Measurements from ENCODE around the gene BAIAP2L1.

BAIAP2L1 gene

DNA sequence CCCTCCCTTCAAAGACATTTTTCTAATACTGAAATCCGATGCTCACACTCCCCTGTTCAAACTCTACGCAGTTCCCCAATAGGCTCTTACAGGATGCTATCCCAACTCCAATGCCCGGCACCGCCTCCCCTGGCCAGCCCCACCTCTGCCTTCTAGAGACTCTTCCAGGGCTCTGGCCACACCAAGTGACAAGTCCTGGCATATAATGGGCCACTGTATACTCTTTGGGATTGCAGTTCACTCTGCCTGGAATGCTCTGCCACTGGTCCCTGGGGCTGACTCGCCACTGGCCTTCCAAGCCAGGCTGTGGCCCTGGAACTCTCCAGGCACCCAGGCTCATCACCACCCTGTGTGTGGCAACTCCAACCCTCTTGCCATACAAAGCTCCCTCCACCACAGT is 122.5 kb downstream of the BAIAP2L1 start:
- TF ChIP-seq, protein P1, sequence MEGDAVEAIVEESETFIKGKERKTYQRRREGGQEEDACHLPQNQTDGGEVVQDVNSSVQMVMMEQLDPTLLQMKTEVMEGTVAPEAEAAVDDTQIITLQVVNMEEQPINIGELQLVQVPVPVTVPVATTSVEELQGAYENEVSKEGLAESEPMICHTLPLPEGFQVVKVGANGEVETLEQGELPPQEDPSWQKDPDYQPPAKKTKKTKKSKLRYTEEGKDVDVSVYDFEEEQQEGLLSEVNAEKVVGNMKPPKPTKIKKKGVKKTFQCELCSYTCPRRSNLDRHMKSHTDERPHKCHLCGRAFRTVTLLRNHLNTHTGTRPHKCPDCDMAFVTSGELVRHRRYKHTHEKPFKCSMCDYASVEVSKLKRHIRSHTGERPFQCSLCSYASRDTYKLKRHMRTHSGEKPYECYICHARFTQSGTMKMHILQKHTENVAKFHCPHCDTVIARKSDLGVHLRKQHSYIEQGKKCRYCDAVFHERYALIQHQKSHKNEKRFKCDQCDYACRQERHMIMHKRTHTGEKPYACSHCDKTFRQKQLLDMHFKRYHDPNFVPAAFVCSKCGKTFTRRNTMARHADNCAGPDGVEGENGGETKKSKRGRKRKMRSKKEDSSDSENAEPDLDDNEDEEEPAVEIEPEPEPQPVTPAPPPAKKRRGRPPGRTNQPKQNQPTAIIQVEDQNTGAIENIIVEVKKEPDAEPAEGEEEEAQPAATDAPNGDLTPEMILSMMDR (IDR thresholded peaks at IDR 0.05) = no peak

DNA sequence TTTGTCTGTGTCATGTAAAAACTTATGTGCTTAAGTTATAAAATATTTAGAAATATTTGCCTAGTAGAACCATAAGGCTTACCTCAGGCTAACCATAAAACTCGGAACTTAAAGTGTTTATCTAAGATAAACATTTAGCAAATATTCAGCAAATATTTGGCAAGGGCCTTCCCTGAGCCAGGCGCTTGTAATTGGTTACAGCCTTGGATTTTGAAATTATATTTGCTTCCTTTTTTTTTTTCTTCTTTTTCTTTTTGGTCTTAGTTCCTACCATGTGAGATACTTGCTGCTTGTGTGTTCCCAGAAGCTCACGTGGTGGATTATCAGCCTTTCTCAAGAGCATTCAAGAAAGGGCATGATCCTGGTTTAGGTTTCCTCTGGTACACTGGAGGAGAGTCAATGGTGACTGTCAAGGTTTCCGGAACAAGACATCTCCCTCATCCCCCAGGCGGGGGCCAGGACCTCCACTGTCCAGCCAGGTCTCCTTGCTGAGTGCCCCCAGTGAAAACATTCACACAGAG is 124.6 kb downstream of the BAIAP2L1 start:
- TF ChIP-seq, protein P1 (IDR thresholded peaks at IDR 0.05) = no peak

DNA sequence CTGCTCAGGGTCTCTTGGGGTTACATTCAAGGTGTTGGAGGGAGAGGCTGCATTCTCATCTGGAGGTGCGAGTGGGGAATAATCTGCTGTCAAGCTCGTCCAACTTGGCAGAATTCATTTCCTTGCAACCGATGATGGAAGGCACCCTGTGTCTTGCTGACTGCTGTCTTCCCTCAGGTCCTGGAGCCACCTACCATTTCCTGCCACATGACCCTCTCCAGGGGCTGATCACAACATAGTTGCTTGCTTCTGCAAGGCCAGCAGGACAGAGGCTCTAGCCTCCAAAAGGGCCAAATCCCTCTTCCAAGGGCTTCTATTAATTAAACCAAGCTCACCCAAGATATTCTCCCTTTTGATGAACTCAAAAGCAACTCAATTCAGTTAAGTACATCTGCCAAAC is 133.6 kb downstream of the BAIAP2L1 start:
- TF ChIP-seq, protein P1 (IDR thresholded peaks at IDR 0.05) = no peak

DNA sequence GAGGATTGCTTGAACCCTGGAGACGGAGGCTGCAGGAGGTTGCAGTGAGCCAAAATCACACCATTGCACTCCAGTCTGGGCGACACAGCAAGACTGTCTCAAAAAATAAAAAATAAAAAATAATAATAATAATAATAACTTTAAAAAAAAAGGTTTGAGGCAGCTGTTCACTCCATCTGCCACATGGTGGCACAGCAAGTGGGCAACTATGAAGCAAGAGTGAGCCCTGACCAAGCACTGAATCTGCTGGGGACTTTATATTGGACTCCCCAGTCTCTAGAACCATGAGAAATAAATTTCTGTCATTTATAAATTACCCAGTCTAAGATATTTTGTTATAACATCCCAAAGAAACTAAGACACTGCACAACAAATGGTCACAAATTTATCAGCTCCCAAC is 134.1 kb downstream of the BAIAP2L1 start:
- TF ChIP-seq, protein P1 (IDR thresholded peaks at IDR 0.05) = peak; percentile 37; the same call in 1 of the 2 replicates

DNA sequence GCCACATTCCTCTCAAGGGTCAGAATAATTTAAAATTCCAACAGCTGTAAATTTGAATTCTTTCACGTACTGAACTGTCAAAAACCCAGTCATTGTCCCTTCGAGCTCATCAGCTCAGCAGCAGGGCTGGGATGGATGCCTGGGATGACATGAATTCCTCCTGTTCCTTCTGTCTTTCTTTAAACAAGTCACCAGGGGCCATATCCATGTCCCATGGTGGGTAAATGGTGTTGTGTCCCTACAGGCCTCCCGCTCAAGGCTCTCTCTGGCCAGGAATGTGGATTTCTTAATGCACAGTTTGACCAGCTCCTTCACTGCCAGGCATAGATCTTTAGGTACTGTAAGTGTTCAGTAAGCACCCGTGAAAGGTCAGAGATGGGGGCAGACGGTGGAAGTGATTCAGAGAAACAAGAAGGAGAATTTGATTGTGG is 135.0 kb downstream of the BAIAP2L1 start:
- TF ChIP-seq, protein P1 (IDR thresholded peaks at IDR 0.05) = no peak

DNA sequence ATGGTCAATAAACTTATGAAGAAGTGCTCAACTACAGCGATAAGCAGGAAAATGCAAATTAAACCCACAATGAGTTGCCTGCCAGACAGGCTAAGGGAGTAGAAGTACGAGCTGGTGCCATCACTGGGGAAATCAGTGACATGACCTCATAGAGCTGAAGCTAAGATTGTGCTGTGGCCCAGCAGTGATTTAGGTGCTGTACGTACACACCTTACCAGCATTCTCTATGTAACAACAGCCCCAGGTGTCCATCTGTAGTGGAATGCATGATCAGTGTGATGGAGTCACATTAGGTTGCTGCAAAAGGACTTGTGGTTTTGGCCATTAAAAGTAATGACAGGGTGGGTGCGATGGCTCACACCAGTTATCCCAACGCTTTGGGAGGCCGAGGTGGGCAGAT is 143.2 kb downstream of the BAIAP2L1 start:
- TF ChIP-seq, protein P1 (IDR thresholded peaks at IDR 0.05) = no peak

DNA sequence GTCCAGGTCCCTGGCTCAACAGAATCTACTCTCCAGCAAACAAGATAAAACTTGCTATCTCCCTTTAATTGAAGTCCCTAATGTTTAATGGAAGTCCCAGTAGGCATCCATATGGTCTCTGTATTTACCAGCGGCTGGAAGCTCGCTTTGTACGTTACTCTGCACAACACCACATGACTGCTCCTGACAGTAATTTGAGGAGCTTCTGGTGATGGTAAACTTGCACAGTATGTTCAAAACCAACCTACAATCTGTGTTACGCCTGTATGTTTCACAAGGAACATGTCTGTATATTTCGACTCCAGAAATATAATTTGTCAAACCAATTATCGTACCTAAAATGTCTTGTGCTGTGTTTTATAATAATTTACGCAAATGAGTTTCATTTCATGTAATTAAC is 144.5 kb downstream of the BAIAP2L1 start:
- TF ChIP-seq, protein P1 (IDR thresholded peaks at IDR 0.05) = no peak

Measured in LNCAP (cell line).